SK-N-SH treated with all-trans-retinoic acid at 6 μM for 48 hours (cell line): ENCODE data around the gene TFEC.

Source experiments
- ATAC-seq: fragments of 200-7000 bp; cut with Tn5 transposase; 3 replicates; pipeline ENCODE4 v1.9.1; 2020; ENCODE audit warnings: mild to moderate bottlenecking, moderate library complexity
- BACH2 ChIP-seq: fragments of 250-450 bp; sonication (Bioruptor Pico); IDR thresholded peaks from 2 replicates; pipeline ENCODE4 v1.9.0; 2021; ENCODE audit warnings: mild to moderate bottlenecking, borderline replicate concordance
- CREB5 ChIP-seq: fragments of 250-450 bp; sonication (Bioruptor Pico); IDR thresholded peaks from 2 replicates; pipeline ENCODE4 v1.5.1; 2020; ENCODE audit warnings: low read depth, mild to moderate bottlenecking, moderate library complexity
- CSDC2 ChIP-seq: fragments of 250-450 bp; sonication (Bioruptor Pico); IDR thresholded peaks from 2 replicates; pipeline ENCODE4 v1.5.0; 2020; ENCODE audit warnings: mild to moderate bottlenecking, moderate library complexity
- CSRNP3 ChIP-seq: fragments of 250-450 bp; sonication (Bioruptor Pico); IDR thresholded peaks from 2 replicates; pipeline ENCODE4 v1.5.1; 2021; ENCODE audit warnings: mild to moderate bottlenecking, moderate library complexity
- ESRRG ChIP-seq: fragments of 250-450 bp; sonication (Bioruptor Pico); IDR thresholded peaks from 2 replicates; pipeline ENCODE4 v1.6.1; 2021; ENCODE audit warnings: mild to moderate bottlenecking
- GLIS3 ChIP-seq: fragments of 250-450 bp; sonication (Bioruptor Pico); IDR thresholded peaks from 2 replicates; pipeline ENCODE4 v1.5.0; 2020; ENCODE audit warnings: mild to moderate bottlenecking, moderate library complexity
- ISL1 ChIP-seq: fragments of 250-450 bp; sonication (Bioruptor Pico); IDR thresholded peaks from 2 replicates; pipeline ENCODE4 v2.1.2; 2022; ENCODE audit warnings: mild to moderate bottlenecking, moderate library complexity
- OSR1 ChIP-seq: fragments of 250-450 bp; sonication (Bioruptor Pico); IDR thresholded peaks from 2 replicates; pipeline ENCODE4 v1.8.0; 2022; ENCODE audit warnings: moderate library complexity, mild to moderate bottlenecking, inconsistent platforms
- PATZ1 ChIP-seq: fragments of 250-450 bp; sonication (Bioruptor Pico); IDR thresholded peaks from 2 replicates; pipeline ENCODE4 v1.8.0; 2020; ENCODE audit warnings: mild to moderate bottlenecking, moderate library complexity, borderline replicate concordance
- POU6F1 ChIP-seq: fragments of 250-450 bp; sonication (Bioruptor Pico); IDR thresholded peaks from 2 replicates; pipeline ENCODE4 v1.8.0; 2021; ENCODE audit warnings: low read depth, mild to moderate bottlenecking, moderate library complexity, borderline replicate concordance
- PPARA ChIP-seq: fragments of 250-450 bp; sonication (Bioruptor Pico); IDR thresholded peaks from 2 replicates; pipeline ENCODE4 v1.5.0; 2020; ENCODE audit warnings: mild to moderate bottlenecking, borderline replicate concordance
- RARB ChIP-seq: fragments of 250-450 bp; sonication (Bioruptor Pico); IDR thresholded peaks from 2 replicates; pipeline ENCODE4 v1.8.0; 2021; ENCODE audit warnings: mild to moderate bottlenecking, moderate library complexity
- SNAI2 ChIP-seq: fragments of 250-450 bp; sonication (Bioruptor Pico); IDR thresholded peaks from 2 replicates; pipeline ENCODE4 v1.5.0; 2020; ENCODE audit warnings: mild to moderate bottlenecking, moderate library complexity
- TCF4 ChIP-seq: fragments of 250-450 bp; sonication (Bioruptor Pico); IDR thresholded peaks from 2 replicates; pipeline ENCODE4 v1.8.0; 2021; ENCODE audit warnings: mild to moderate bottlenecking, moderate library complexity, borderline replicate concordance
- TOX ChIP-seq: fragments of 250-450 bp; sonication (Bioruptor Pico); IDR thresholded peaks from 2 replicates; pipeline ENCODE4 v1.8.0; 2021; ENCODE audit warnings: mild to moderate bottlenecking, moderate library complexity, borderline replicate concordance
- TSHZ2 ChIP-seq: fragments of 250-450 bp; sonication (Bioruptor Pico); IDR thresholded peaks from 2 replicates; pipeline ENCODE4 v1.5.0; 2020; ENCODE audit warnings: mild to moderate bottlenecking, moderate library complexity
- ZC3H10 ChIP-seq: fragments of 250-450 bp; sonication (Bioruptor Pico); IDR thresholded peaks from 2 replicates; pipeline ENCODE4 v1.5.1; 2021; ENCODE audit warnings: mild to moderate bottlenecking, moderate library complexity
- ZFP3 ChIP-seq: fragments of 250-450 bp; sonication (Bioruptor Pico); IDR thresholded peaks from 2 replicates; pipeline ENCODE4 v1.5.0; 2020; ENCODE audit warnings: mild to moderate bottlenecking, moderate library complexity
- ZFP30 ChIP-seq: fragments of 450-650 bp; formaldehyde crosslinking; IDR thresholded peaks from 2 replicates; pipeline ENCODE4 v1.5.0; 2022; ENCODE audit warnings: mild to moderate bottlenecking, moderate library complexity
- ZNF565 ChIP-seq: fragments of 450-650 bp; formaldehyde crosslinking; conservative IDR thresholded peaks from 2 replicates; pipeline ENCODE4 v1.5.0; 2020; ENCODE audit warnings: low read depth, mild to moderate bottlenecking, moderate library complexity

Gene TFEC

GRCh38 chr7:116030651-116031276, at the start of gene TFEC:
TFEC (minus strand) TSS chr7:116030763; CDS start chr7:115984441, 46,322 bp downstream.
- TF ChIP-seq TCF4 (CRISPR knock-in tag) (no peak), CSRNP3 (no peak), TOX (CRISPR knock-in tag) (no peak), ZFP30 (no peak), ZFP3 (CRISPR knock-in tag) (no peak), TSHZ2 (CRISPR knock-in tag) (no peak), GLIS3 (CRISPR knock-in tag) (no peak)
- no peak for ATAC-seq

GRCh38 chr7:116075351-116076145, 45.0 kb upstream of the TFEC start:
- TF ChIP-seq POU6F1 (CRISPR knock-in tag) = no peak
- TF ChIP-seq PPARA (CRISPR knock-in tag) = no peak
- TF ChIP-seq SNAI2 = no peak
- no peak for TF ChIP-seq ESRRG (CRISPR knock-in tag)
- no peak for ATAC-seq

GRCh38 chr7:116071629-116072028, 41.1 kb upstream of the TFEC start:
- no peak for ATAC-seq
- TF ChIP-seq GLIS3 (CRISPR knock-in tag) (no peak), CSDC2 (CRISPR knock-in tag) (no peak), ZC3H10 (CRISPR knock-in tag) (no peak), TSHZ2 (CRISPR knock-in tag) (no peak), OSR1 (CRISPR knock-in tag) (no peak), PATZ1 (CRISPR knock-in tag) (no peak), ZFP3 (CRISPR knock-in tag) (no peak), CSRNP3 (no peak), TCF4 (CRISPR knock-in tag) (no peak), ZNF565 (no peak), BACH2 (CRISPR knock-in tag) (no peak), ISL1 (CRISPR knock-in tag) (no peak), PPARA (CRISPR knock-in tag) (no peak), RARB (CRISPR knock-in tag) (no peak), ZFP30 (no peak), SNAI2 (no peak), POU6F1 (CRISPR knock-in tag) (no peak), CREB5 (CRISPR knock-in tag) (no peak), ESRRG (CRISPR knock-in tag) (no peak)
